Peyer's patch (tissue), 4 donors: ENCODE results near the gene COPS9. TPM values are rescaled to one million over a fixed set of nuclear protein-coding genes. Genes with fewer than 3 reads are reported as not detected.

Experiments
- DNase-seq, 3 donors: peaks; one replicate each; pipeline ENCODE4 v3.0.0-alpha.2; 2017 to 2019
- H3K27ac ChIP-seq, 4 donors: fragments of 200-600 bp; sonication (generic); one replicate each; pipeline ENCODE4 v1.5.1; 2016 to 2019
- H3K27me3 ChIP-seq, 2 donors: fragments of 200-600 bp; sonication (generic); one replicate each; pipeline ENCODE4 v1.5.1; 2019
- H3K36me3 ChIP-seq, 3 donors: fragments of 200-600 bp; sonication (generic); one replicate each; pipeline ENCODE4 v1.5.1; 2016 to 2019
- H3K4me1 ChIP-seq, 4 donors: fragments of 200-600 bp; sonication (generic); one replicate each; pipeline ENCODE4 v1.5.1; 2016 to 2019
- H3K4me3 ChIP-seq, 4 donors: fragments of 200-600 bp; sonication (generic); 1 replicate in 3 of 4; 2 replicates in 1 of 4; pipeline ENCODE4 v1.5.1; 2016 to 2019; ENCODE audit warnings: mild to moderate bottlenecking in 1 of 4
- H3K9me3 ChIP-seq, 4 donors: fragments of 200-600 bp; sonication (generic); one replicate each; pipeline ENCODE4 v1.5.1; 2016 to 2019; ENCODE audit warnings: mild to moderate bottlenecking in 1 of 4
- CTCF ChIP-seq, 6 experiments: fragments of 450-650 bp in 4 of 6; fragments of 200-600 bp in 2 of 6; sonication (generic) in 1 of 6; IDR thresholded peaks; one replicate each; pipeline ENCODE4 v1.5.1; 2017 to 2019; ENCODE audit warnings: antibody characterized with exemption in 6 of 6, mild to moderate bottlenecking in 3 of 6, moderate library complexity in 1 of 6
- POLR2A ChIP-seq, 2 donors: fragments of 450-650 bp; IDR thresholded peaks; one replicate each; pipeline ENCODE4 v1.5.1; 2017; ENCODE audit warnings: antibody characterized with exemption in 2 of 2, mild to moderate bottlenecking in 2 of 2, moderate library complexity in 2 of 2
- total RNA-seq, 4 donors: library from RNA; depleted of rRNA; stranded (reverse); fragments of >200 nt; gene quantifications; one replicate each; pipeline ENCODE4 v1.1.0, GENCODE V29; 2016

The COPS9 gene
- total RNA-seq, 4 donors from 2014 or later = 57.3 to 113 (median 104) TPM

DNA sequence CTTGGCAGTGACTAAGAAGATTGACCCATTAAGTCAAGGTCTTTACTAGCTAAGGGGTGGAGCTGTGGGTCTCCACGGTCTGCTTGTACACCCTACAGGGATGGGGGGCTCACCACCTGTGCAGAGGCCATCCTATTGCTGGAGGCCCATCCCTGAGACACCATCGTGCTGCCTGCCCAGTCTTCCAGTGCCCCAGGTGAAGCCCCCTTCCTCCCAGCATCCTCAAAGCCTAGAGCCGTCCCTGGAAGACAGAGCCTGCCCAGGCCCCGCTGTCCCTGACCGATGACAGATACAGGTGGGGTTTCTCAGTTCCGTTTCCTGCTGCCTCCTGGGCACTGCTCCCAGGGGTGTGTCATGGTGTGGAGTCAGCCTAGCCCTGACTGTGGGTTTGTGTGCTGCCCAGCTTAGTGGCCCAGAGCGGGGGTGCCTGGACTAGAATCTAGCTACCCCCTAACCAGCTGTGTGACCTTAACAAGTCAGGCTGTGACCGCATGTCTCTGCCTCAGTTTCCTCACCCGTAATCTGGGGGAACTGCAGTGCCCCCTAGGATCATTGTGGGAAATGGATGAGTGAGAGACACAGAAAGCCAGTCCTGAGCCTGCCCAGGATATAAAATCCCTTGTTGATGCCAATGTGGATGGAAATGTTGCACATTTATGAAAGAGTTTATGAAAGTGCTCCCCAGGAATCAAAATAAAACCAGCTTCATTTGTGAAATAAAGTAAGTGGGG is 2.3 kb upstream of the COPS9 start:
- Histone ChIP-seq H3K36me3 (peaks cover 0 to 2% (median 0%) of the 10 kb centered on the region in 3 donors), H3K4me1 (peaks cover 0 to 15% (median 7%) of the 10 kb centered on the region in 4 donors), H3K9me3 (no peaks in the 10 kb centered on the region), H3K4me3 (no peak overlapping the region), H3K27ac (no peak overlapping the region), H3K27me3 (no peaks in the 10 kb centered on the region)
- peak in 1 of 3 donors; percentile 36 for DNase-seq
- TF ChIP-seq POLR2A (IDR thresholded peaks at IDR 0.05) = no peak
- TF ChIP-seq CTCF (IDR thresholded peaks at IDR 0.05) = no peak

GRCh38 chr2:240137596-240138253 is 1.6 kb upstream of the COPS9 start:
- TF ChIP-seq CTCF (IDR thresholded peaks at IDR 0.05) = no peak
- TF ChIP-seq POLR2A (IDR thresholded peaks at IDR 0.05) = no peak
- Histone ChIP-seq H3K36me3 (peaks cover 0 to 9% (median 0%) of the 10 kb centered on the region in 3 donors), H3K4me1 (peaks cover 0 to 15% (median 7%) of the 10 kb centered on the region in 4 donors)

GRCh38 chr2:240136671-240137292 is 677 bp upstream of the COPS9 start:
- TF ChIP-seq POLR2A (IDR thresholded peaks at IDR 0.05) (no peak), CTCF (IDR thresholded peaks at IDR 0.05) (no peak)
- no peaks in the 10 kb centered on the region for H3K27me3 ChIP-seq
- peak overlapping the region; percentile 85 to 98 (median 92) for H3K4me3 ChIP-seq
- H3K27ac ChIP-seq = peak overlapping the region in 3 of 4 donors; percentile 56 to 81 (median 77)
- H3K36me3 ChIP-seq = peaks cover 0 to 19% (median 0%) of the 10 kb centered on the region in 3 donors
- peak in 2 of 3 donors; percentile 32 to 37 for DNase-seq
- H3K9me3 ChIP-seq = no peaks in the 10 kb centered on the region
- H3K4me1 ChIP-seq = peaks cover 0 to 15% (median 7%) of the 10 kb centered on the region in 4 donors

More at GRCh38 chr2:240137596-240138253, 1.6 kb upstream of the COPS9 start:
- Histone ChIP-seq H3K9me3 (no peaks in the 10 kb centered on the region), H3K27me3 (no peaks in the 10 kb centered on the region), H3K27ac (no peak overlapping the region), H3K4me3 (no peak overlapping the region)
- peak; percentile 10 to 43 (median 37) for DNase-seq

DNA sequence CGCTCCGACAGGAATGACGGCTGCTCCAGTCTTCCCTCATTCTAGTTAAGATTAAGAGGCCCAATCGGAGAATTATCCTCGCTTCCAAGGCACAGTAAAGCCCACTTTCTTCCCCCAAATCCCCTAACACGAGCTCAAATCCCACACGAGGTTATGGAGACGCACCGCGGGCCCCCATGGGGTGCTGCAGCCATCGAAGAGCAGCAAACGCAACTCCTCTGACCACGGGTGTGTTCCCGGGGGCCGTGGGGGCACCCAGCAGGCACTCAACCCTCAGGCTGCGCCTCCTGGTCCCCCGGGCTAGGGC is 446 bp downstream of the COPS9 start:
- Histone ChIP-seq H3K27me3 (no peaks in the 10 kb centered on the region), H3K36me3 (peaks cover 0 to 30% (median 0%) of the 10 kb centered on the region in 3 donors), H3K4me1 (peaks cover 0 to 15% (median 7%) of the 10 kb centered on the region in 4 donors), H3K27ac (peak overlapping the region; percentile 28 to 81 (median 66)), H3K4me3 (peak overlapping the region; percentile 85 to 98 (median 92)), H3K9me3 (no peaks in the 10 kb centered on the region)
- DNase-seq = peak in 1 of 3 donors; percentile 4
- no peak for TF ChIP-seq POLR2A (IDR thresholded peaks at IDR 0.05)
- TF ChIP-seq CTCF (IDR thresholded peaks at IDR 0.05) = no peak

- DNase-seq = peak in 1 of 3 donors; percentile 23
- H3K4me1 ChIP-seq = peaks cover 0 to 15% (median 7%) of the 10 kb centered on the region in 4 donors
- peak overlapping the region; percentile 85 to 98 (median 92) for H3K4me3 ChIP-seq
- TF ChIP-seq POLR2A (IDR thresholded peaks at IDR 0.05) = no peak
- no peak for TF ChIP-seq CTCF (IDR thresholded peaks at IDR 0.05)
- no peaks in the 10 kb centered on the region for H3K9me3 ChIP-seq
- H3K36me3 ChIP-seq = peaks cover 0 to 36% (median 0%) of the 10 kb centered on the region in 3 donors
- H3K27me3 ChIP-seq = no peaks in the 10 kb centered on the region
- H3K27ac ChIP-seq = peak overlapping the region in 1 of 4 donors; percentile 56
Measured at GRCh38 chr2:240134956-240135520, 1.1 kb downstream of the COPS9 start.
